ENCODE data around the gene ATXN7L1. TPM values are rescaled to one million over a fixed set of nuclear protein-coding genes. Genes with fewer than 3 reads are reported as not detected.

ATXN7L1 gene
- total RNA-seq, 1 donor from 2014 or later, result 2.4 TPM

DNA sequence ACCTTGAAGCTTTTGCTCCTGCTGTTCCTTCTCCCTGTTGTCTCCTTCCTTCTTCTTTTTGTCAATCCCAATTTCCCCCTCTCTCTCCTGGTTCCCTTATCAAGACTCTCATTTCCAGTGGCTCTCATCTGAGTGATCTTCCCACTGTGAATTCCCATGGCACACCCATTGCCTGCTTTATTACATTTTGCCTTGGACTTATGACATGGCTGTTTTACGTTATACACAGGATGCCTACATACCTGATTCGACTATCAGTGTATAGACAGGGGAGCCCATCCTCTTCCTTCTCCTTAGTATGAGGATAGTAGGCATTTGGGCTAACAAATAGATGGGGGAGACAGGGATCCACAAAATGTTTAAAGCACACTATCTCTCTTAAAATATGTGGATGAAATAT, 255.2 kb downstream of the ATXN7L1 start:
- no peak for DNase-seq (ENCODE audit: low read depth)
- H3K27me3 ChIP-seq (ENCODE audit: control insufficient read depth, insufficient read depth, low read length), result no peaks in the 10 kb centered on the region
- TF ChIP-seq, protein P1, sequence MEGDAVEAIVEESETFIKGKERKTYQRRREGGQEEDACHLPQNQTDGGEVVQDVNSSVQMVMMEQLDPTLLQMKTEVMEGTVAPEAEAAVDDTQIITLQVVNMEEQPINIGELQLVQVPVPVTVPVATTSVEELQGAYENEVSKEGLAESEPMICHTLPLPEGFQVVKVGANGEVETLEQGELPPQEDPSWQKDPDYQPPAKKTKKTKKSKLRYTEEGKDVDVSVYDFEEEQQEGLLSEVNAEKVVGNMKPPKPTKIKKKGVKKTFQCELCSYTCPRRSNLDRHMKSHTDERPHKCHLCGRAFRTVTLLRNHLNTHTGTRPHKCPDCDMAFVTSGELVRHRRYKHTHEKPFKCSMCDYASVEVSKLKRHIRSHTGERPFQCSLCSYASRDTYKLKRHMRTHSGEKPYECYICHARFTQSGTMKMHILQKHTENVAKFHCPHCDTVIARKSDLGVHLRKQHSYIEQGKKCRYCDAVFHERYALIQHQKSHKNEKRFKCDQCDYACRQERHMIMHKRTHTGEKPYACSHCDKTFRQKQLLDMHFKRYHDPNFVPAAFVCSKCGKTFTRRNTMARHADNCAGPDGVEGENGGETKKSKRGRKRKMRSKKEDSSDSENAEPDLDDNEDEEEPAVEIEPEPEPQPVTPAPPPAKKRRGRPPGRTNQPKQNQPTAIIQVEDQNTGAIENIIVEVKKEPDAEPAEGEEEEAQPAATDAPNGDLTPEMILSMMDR (IDR thresholded peaks at IDR 0.05; ENCODE audit: insufficient read depth, low read length, severe bottlenecking), result no peak
- H3K36me3 ChIP-seq (ENCODE audit: control insufficient read depth, insufficient read depth, low read length), result peaks cover 2% of the 10 kb centered on the region
- no peak overlapping the region for H3K4me3 ChIP-seq (ENCODE audit: low read depth, low read length)
- no peak for FAIRE-seq

DNA sequence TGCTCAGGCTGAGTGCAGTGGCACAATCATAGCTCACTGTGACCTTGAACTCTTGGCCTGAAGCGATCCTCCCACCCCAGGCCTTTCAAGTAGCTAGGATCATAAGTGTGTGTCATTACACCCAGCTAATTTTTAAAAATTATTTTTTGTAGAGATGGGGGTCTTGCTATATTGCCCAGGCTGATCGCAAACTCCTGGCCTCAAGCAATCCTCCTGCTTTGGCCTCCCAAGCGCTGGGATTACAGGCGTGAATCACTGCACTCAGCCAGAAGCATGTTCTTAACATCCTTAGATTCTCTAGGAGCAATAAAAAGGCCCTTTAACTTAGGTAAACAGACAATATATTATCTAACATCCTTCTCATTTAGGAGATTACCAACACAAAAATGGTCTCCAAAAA, 256.8 kb downstream of the ATXN7L1 start:
- TF ChIP-seq, protein P1 (IDR thresholded peaks at IDR 0.05; ENCODE audit: insufficient read depth, low read length, severe bottlenecking), result no peak
- FAIRE-seq (no peak), DNase-seq (ENCODE audit: low read depth) (no peak)
- Histone ChIP-seq H3K36me3 (ENCODE audit: control insufficient read depth, insufficient read depth, low read length) (peaks cover 2% of the 10 kb centered on the region), H3K4me3 (ENCODE audit: low read depth, low read length) (no peak overlapping the region), H3K27me3 (ENCODE audit: control insufficient read depth, insufficient read depth, low read length) (no peaks in the 10 kb centered on the region)

DNA sequence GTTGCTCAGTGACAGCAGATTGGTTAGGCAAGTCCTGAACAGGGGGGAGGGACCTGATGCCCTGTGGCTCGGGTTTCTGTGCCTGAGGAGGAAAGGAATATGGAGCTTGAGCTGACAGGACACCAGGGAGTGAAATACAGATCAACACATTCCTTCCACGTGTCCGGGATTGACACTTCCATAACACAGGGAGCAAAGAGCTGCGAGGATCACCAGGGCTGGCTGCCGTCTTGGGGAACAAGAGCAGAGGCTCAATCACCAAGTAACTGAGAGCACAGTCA, 258.4 kb downstream of the ATXN7L1 start:
- H3K36me3 ChIP-seq (ENCODE audit: control insufficient read depth, insufficient read depth, low read length), result peaks cover 2% of the 10 kb centered on the region
- DNase-seq (ENCODE audit: low read depth), result no peak
- TF ChIP-seq, protein P1 (IDR thresholded peaks at IDR 0.05; ENCODE audit: insufficient read depth, low read length, severe bottlenecking), result no peak

DNA sequence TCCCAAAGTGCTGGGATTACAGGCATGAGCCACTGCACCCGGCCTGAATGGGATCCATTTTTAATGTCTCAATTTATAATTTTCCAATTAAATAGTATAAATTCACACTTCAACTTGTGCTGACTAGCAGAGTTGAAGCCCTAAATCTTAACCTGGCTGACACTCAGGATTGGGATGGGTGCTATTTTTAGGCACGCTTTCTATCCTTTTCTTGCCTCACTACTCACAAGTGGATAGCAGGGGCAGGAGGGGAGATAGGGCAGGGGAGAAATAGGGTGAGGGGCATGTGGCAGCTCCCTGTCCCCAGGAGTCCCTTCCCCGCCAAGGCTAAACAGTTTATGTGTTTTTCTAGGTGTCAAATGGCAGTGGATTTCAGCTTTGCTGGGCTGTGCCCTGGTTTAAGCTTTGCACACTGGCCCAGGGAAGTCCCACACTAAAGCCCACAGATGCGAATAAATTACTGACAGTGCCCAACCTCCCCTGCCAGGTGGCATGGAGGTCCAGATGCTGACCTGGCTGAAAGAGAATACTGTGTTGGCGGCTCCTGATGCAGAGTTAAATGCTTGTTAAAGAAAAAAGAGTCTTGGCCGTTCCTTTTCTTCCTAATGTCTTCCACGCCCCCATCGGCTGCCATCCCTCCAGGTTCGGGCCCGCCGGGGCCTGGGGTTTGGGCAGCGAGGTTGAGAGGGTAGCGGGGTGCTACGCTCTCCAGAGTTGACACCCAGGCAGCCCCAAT, 259.0 kb downstream of the ATXN7L1 start:
- TF ChIP-seq, protein P1 (IDR thresholded peaks at IDR 0.05; ENCODE audit: insufficient read depth, low read length, severe bottlenecking), result no peak
- FAIRE-seq, result no peak
- Histone ChIP-seq H3K4me3 (ENCODE audit: low read depth, low read length) (no peak overlapping the region), H3K36me3 (ENCODE audit: control insufficient read depth, insufficient read depth, low read length) (peaks cover 2% of the 10 kb centered on the region), H3K27me3 (ENCODE audit: control insufficient read depth, insufficient read depth, low read length) (no peaks in the 10 kb centered on the region)
- no peak for DNase-seq (ENCODE audit: low read depth)

More for the DNA sequence above, 258.4 kb downstream of the ATXN7L1 start:
- Histone ChIP-seq H3K27me3 (ENCODE audit: control insufficient read depth, insufficient read depth, low read length) (no peaks in the 10 kb centered on the region), H3K4me3 (ENCODE audit: low read depth, low read length) (no peak overlapping the region)
- no peak for FAIRE-seq

DNA sequence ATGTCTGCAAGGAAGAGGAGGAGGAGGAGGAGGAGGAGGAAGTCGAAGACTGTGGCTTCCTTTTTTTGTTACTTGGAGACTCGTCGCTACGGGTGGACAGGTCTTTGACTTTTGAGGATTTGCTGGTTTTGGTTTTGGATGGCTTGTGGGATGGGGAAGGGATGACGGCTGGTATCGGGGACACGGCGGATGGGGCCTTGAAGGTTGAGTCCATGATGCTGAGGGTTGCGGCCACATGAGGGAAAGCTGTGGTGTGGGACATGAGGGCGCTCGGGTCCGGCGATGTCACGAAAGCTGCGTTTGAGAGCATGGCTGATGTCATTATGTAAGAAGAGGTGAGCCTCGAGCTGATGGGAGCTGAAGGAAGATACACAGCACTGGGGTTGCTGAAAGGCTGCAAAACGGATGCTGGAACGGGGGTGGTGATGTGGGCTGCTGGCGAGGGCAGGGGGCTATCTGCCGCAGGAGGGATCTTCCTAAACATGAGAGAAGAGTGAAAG, 262.0 kb downstream of the ATXN7L1 start:
- Histone ChIP-seq H3K4me3 (ENCODE audit: low read depth, low read length) (no peak overlapping the region), H3K27me3 (ENCODE audit: control insufficient read depth, insufficient read depth, low read length) (no peaks in the 10 kb centered on the region), H3K36me3 (ENCODE audit: control insufficient read depth, insufficient read depth, low read length) (peaks cover 2% of the 10 kb centered on the region)
- TF ChIP-seq, protein P1 (IDR thresholded peaks at IDR 0.05; ENCODE audit: insufficient read depth, low read length, severe bottlenecking), result no peak
- DNase-seq (ENCODE audit: low read depth) (no peak), FAIRE-seq (no peak)
